ENCODE data around the gene ISLR2.

DNA sequence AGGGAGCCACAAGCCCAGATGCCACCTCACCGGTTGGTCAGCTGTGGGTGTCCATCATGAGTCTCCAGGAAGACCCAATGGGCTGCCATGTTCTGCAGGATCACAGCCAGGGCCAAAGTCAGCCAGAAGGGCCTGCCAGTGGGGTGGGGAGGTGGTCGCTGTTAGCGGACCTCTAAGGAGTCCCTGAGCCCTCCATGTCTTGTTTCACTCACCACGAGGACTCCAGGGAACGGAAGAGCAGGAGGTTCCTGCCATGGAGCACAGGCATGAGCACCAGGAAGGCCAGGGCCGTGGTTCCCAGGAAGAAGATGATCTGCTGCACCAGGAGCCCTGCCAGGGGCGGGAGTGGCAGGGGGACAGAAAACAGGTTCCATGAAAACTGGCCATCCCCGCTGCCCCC lies 51.7 kb downstream of the ISLR2 start:
- TF ChIP-seq, protein P1, sequence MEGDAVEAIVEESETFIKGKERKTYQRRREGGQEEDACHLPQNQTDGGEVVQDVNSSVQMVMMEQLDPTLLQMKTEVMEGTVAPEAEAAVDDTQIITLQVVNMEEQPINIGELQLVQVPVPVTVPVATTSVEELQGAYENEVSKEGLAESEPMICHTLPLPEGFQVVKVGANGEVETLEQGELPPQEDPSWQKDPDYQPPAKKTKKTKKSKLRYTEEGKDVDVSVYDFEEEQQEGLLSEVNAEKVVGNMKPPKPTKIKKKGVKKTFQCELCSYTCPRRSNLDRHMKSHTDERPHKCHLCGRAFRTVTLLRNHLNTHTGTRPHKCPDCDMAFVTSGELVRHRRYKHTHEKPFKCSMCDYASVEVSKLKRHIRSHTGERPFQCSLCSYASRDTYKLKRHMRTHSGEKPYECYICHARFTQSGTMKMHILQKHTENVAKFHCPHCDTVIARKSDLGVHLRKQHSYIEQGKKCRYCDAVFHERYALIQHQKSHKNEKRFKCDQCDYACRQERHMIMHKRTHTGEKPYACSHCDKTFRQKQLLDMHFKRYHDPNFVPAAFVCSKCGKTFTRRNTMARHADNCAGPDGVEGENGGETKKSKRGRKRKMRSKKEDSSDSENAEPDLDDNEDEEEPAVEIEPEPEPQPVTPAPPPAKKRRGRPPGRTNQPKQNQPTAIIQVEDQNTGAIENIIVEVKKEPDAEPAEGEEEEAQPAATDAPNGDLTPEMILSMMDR (IDR thresholded peaks at IDR 0.05) = no peak
- TF ChIP-seq EP300 (IDR thresholded peaks at IDR 0.05) = no peak
